Measurements from ENCODE around the gene ZNF723.
"Not testable (repeated sequence)": the region's sequence is repeated elsewhere in the genome, so short reads cannot be mapped to it uniquely, and the experiment has no call there.

ZNF723 gene

DNA sequence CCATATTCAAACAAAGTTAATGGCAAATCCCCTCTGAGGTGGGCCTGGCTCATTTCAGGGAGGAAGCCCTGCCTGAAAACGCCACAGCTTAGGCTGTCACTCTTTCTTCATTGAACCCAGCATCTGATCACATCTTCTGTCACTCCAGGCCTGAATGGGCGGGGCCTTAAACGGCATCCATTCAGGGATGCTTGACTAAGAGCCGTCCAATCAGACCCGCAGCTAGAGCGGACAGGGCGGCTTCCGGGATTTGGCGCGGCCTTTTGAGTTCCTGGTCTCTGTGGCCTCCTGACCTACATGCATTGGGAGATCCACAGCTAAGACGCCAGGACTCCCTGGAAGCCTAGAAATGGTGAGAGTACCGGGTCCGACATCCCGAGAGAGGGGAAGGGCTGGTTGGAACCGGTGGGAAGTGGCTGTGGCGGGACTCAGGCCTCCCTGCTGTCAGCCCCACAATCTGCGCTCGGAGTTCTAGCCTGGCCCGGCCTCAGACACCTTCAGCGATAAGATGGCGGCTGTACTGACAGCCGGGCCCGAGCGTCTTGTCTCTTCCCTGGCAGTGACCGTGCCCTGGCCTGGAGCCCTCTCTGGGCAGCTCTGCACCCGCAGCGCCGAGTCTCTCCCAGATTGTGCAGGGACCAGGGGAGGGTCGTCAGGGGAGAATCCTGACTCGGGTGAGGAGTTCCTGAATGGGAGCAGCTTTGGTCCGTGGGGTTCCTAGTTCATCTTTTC, at the start of gene ZNF723:
TSS of gene ZNF723 (plus strand) at position 261 of the 732 bp plus-strand sequence. CDS start at position 350, 89 bp downstream.
- no peak for DNase-seq (ENCODE audit: low read depth in 3 of 3)

DNA sequence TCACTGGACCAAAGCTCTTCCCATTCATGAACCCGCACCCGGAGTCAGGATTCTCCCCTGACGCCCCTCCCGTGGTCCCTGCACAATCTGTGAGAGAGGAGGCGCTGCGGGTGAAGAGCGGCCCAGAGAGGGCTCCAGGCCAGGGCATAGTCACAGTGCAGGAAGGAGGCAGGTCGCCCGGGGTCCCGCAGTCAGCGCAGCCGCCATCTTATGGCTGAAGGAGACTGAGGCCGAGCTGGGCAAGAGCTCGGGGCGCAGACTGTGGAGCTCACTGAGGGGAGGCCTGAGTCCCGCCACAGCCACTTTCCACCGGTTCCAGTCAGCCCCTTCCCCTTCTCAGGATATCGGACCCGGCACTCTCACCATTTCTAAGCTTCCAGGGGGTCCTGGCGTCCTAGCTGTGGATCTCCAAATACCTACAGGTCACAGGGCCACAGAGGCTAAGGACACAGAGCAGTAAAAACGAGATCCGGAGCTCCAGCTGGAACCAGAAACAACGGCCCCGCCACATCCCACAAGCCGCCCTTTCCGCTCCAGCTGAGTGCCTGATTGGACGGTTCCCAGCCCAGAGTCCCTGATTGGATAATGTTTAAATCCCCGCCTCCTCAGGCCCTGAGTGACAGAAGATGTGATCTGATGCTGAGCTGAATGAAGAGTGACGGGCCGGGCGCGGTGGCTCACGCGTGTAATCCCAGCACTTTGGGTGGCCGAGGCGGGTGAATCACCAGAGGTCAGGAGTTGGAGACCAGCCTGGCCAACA, 48.3 kb upstream of the ZNF723 start, which contains the start of gene ZNF99:
TSS of gene ZNF99 (minus strand) at position 501 of the 760 bp plus-strand sequence. CDS start at position 366, 135 bp downstream.
- no peak for DNase-seq (ENCODE audit: low read depth in 3 of 3)

DNA sequence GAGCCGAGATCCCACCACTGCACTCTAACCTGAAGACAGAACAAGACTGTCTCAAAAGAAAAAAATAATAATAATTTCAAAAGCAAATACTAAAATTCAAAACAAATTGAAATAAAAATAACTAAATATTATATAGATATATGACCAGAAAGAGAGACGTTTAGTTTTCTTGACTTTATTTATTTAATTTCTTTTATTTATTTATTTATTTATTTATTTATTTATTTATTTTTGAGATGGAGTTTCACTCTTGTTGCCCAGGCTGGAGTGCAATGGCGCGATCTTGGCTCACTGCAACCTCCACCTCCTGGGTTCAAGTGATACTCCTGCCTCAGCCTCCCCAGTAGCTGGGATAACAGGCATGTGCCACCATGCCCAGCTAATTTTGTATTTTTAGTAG, 39.2 kb upstream of the ZNF723 start:
- DNase-seq (ENCODE audit: low read depth in 3 of 3), result not testable (repeated sequence)

DNA sequence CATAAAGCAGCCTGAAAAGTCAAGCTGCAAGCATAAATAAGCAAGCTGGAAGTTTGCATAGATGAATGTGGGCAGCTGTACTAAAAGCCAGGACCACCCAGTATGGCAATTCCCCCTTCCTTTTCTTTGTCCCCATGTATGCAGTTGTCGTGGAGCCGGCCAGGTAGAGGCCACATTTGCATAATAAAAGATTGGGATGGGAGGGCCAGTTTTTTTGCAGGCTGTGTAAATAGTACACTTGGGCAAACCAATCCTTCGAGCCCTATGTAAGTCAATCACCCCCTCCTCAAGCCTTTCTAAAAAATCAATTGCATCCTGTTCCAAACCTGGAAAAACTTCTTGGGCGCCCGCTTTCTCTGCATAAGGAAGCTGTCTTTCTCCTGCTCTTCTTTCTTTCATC, 35.1 kb upstream of the ZNF723 start:
- no peak for DNase-seq (ENCODE audit: low read depth in 3 of 3)

DNA sequence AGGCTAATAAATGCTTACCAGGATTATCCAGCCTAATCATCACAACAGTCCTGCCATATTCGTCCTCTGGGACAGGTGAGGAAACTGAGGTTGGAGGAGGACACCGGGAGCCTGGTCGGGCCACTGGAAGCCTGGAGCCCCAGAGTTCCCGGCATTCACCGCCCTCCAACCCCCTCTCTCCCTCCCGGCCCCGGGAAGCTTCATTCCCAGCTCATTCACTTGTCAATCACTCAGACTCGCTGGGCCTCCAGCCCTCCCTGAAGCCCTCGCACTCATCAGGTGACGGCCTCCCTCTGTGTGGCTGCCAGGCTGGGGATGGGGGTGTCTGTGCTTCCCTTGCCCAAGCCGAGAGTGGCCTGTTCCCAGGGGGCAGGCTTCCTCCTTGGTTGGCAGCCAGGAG, 25.7 kb upstream of the ZNF723 start:
- DNase-seq (ENCODE audit: low read depth in 3 of 3), result no peak

DNA sequence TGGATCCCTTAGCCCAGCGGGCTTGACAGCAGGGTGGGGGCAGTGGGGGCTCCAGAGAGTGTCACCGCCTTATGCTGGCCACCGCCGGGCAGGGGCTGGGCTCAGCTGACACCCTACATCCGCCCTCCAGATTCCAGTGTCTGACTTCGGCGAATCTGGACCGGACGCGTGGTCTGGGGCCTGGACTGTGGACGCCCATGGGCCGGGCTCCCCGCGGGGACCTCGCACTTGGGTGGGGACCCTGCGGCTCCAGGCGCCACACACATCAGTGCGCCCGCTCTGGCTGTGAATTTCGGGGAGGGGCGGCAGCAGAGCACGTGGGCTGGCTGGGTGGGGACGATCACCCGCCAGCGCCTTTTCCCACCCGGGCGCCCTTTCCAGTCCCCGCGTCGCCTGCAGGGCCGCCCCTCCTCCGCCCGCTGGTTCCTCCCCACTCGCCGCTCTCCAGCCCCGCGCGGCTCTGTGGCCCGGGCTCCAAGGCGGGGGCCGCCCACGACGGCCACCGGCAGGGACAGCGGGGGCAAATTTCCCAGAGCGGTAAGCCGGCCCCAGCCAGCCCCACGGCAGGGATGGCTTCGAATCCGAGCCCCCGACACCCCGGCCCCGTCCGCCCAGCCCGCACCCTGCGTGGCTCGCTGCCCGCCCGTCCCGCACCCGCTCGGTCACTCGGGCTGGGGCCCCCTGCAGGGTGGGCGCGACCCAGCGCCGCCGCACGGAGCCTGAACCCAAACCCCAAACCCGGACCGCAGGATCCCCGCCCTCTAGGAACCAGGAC, 24.8 kb upstream of the ZNF723 start:
- no peak for DNase-seq (ENCODE audit: low read depth in 3 of 3)

DNA sequence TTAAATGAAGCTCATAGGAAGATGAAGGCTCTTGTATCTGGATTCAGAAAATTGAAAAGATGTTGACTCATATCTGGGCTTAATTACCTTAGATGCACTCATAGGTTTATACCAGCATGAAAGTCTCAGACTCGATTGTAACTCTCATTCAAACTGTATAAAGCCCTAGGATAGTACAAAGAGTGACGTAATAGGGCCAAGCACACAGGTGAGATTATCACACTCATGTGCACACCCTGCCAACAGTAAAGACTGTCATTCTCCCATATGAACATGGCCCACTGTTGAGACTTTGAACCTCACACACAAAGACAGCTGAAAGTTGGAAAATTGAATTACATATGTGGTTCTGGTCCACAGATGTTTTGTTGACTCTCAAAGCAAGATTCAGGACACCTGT, 18.0 kb upstream of the ZNF723 start:
- DNase-seq (ENCODE audit: low read depth in 3 of 3), result no peak

DNA sequence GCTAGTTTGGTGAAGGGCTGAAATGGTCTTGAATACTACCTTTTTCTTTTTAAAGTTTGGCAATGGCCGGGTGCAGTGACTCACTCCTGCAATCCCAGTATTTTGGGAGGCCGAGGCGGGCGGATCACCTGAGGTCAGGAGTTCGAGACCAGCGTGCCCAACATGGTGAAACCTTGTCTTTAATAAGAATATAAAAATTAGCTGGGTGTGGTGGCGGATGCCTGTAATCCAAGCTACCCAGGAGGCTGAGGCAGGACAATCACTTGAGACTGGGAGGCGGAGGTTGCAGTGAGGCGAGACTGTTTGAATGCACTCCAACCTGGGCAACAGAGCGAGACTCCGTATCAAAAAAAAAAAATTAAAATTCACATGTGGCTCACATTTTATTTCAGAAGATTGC, 880 bp upstream of the ZNF723 start:
- DNase-seq (ENCODE audit: low read depth in 3 of 3), result no peak

DNA sequence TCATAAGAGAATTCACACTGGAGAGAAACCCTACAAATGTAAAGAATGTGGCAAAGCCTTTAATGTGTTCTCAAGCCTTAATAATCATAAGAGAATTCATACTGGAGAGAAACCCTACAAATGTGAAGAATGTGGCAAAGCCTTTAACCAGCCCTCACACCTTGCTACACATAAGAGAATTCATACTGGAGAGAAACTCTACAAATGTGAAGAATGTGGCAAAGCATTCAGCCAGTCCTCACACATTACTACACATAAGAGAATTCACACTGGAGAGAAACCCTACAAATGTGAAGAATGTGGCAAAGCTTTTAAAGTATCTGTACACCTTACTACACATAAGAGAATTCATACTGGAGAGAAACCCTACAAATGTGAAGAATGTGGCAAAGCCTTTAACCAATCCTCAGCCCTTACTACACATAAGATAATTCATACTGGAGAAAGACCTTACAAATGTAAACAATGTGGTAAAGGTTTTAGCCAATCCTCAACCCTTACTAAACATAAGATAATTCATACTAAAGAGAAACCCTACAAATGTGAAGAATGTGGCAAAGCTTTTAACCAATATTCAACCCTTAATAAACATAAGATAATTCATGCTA, 25.7 kb downstream of the ZNF723 start:
- not testable (repeated sequence) for DNase-seq (ENCODE audit: low read depth in 3 of 3)

DNA sequence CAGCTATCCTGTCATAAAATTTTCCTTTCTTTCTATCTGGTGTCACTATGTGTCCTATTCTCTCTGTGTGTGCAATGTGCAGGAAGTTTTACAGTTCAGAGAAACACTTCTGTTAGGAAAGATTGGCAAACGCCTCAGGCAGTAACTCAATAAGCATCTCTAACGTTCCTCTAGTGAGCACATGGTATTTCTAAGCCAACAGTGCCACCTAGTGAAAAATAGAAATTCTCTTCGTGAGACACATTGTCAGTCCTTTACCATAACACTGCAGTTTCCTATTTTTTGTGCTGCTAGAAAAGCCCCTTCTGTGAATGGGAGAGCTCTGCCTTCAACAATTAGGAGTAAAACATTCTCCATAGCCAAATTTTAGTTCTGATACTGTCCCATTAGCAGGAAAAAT, 50.7 kb downstream of the ZNF723 start:
- no peak for DNase-seq (ENCODE audit: low read depth in 3 of 3)

DNA sequence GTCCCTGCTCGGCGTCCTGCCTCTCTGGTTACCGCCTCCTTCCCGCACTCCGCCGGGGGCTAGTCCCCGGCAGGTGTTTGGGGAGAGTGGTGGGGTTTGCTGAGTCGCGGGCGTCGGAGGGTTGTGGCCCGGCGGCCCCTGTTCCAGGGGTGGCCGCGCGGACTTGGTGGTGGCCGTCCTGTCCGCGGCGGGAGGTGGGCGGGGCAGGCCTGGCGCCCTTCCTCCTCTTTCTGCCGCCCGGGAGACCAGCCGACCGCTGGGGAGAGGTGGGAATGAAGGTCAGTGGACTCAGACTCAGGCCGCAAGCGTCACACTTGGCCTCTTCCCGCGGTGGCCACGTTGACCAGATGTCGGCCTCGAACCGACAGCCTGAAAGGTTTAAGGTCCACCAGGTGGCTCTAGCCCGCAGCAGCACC, 61.8 kb downstream of the ZNF723 start:
- DNase-seq (ENCODE audit: low read depth in 3 of 3), result no peak

DNA sequence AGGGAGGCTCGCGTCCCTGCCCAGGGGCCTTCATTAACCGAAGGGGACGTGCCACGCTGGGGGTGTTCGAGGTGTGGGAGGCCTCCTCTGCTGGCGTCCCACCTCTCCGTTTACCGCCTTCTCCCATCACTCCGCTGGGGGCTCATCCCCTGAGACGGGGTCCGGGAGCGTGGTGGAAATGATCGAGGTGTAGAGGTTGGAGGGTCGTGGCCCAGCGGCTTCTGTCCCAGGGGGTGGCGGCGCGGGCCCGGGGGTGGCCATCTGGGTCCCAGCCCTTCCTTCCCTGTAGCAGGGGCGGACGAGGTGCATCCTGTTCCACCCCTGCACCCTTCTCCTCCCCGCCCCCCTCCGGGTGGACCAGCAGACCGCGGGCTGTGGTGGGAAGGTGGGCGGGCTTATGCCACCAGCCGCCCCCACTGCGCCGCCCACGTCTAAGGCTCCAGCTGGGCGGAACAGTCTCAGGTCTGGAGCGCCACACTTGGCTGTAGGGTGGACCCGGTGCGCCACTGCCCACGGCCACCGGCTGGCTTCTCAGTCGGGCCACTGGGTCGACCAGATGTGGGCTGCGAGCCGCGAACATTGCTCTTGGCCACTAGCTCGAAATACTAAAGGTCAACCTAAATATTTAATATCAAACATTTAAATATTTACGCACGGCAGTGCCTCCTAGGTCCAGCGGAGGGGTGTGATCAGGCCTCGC, 69.5 kb downstream of the ZNF723 start:
- DNase-seq (ENCODE audit: low read depth in 3 of 3), result no peak
